T-helper 2 cell treated with Interferon-gamma antibody and Interleukin-4, amounts not matched to agents 100 ng/mL and 5 ng/mL, for 36 hours (primary cell): ENCODE measurements around the gene ALDH1A2. TPM values are rescaled to one million over a fixed set of nuclear protein-coding genes. Genes with fewer than 3 reads are reported as not detected.

Experiments
- intact Hi-C: fragments of 100-400 bp; cut with micrococcal nuclease; formaldehyde crosslinking; loops from one replicate; pipeline ENCODE4 v1.15.1; 2023
- total RNA-seq: library from RNA; stranded (reverse); gene quantifications from 2 replicates; pipeline ENCODE4 v1.2.3, GENCODE V29; 2022

ALDH1A2 gene
- total RNA-seq, 1 donor from 2014 or later = not detected

DNA sequence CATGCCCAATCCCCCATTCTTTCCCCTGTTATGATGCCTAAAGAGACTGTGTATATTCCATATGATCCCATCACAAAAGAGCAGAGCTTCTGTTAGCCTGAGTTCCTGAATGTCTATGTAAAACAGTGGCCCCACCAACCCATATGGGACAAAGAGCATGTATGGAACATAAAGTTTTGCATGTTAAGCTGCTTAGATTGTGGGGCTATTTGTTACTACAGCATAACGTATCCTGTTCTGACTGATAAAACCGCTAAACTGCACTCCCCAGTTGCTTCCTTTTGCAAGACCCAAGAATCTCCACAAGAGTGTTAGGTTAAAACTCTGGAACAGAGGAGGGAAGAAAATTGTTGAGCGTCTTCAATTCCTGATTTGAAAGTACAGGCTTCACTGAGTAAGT is 154.8 kb downstream of the ALDH1A2 start:
- intact Hi-C loops = no loop called here

GRCh38 chr15:57909388-57909787 is 156.1 kb downstream of the ALDH1A2 start:
- intact Hi-C loops = no loop called here

DNA sequence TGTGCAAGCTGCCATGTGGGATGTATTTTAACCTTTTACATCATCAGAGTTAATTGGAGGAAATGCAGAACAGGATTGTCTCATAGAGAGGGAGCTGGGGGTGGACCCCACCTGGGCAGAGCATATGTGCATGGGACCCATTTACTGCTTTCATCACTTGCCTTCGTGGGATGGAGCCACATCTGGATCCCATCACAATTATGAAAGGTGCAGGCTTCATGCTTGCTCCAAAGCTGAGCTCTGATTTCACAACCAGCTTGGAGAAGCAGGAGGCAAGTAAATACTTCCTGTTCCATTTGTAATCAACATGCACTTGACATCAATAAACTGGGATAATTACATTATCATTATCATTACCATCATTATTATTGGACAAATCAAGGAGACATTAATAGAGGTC is 161.9 kb downstream of the ALDH1A2 start:
- intact Hi-C loops = no loop called here

Other genes starting within 250 kb of the ALDH1A2 start
- gene AQP9, start 72.7 kb upstream of the ALDH1A2 start, total RNA-seq = not detected in 2 replicates